HG02642 (cell line): ENCODE results near the gene DGKI.

Source experiments
- ATAC-seq: cut with Tn5 transposase; IDR thresholded peaks from one replicate; pipeline ENCODE4 v1.9.1; 2021; ENCODE audit warnings: mild to moderate bottlenecking; ENCODE audit not compliant: unreplicated experiment, poor library complexity

Gene DGKI

GRCh38 chr7:137519947-137520346 is 326.8 kb downstream of the DGKI start:
- ATAC-seq: no peak

- ATAC-seq: no peak
These were observed 327.5 kb downstream of the DGKI start for GRCh38 chr7:137519181-137519691.

DNA sequence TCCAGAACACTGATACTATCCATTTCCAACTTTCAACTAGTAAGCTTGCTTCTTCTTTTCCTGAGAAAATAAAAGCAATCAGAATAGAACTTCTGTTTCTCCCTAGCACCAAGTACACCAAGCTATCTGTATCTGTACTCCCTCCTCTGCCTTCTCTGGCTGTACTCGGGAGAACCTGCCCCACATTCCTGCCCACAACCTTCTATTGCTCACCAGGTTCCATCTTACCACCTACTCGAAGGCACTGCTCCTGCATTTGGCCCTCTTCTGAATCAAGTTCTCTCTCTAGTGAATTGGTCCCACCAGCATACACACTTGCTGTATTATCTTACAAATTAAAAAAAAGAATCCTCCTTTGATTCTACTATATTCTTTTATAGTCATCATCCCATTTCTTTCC is 333.7 kb downstream of the DGKI start:
- ATAC-seq: no peak

DNA sequence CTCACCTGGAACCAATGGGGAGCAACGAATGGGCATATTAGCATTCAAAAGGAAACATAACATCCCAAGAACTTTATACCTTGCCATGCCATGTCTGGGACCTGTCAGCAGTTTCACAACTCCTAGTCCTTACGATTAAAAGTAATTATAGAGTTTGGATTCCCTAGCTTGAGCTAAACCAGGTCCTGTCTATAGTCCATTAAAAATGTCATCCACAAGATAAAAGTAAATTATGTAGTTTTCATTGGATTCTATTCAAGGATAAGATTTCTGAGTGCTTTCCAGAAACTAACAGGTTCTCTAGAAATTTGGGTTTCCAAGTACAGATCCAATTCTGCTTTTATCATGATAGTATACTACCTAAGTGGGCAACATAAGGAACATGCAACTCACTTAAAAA is 339.7 kb downstream of the DGKI start:
- ATAC-seq: no peak

- no peak for ATAC-seq
These were observed 340.7 kb downstream of the DGKI start for GRCh38 chr7:137506031-137506430.

- no peak for ATAC-seq
These were observed 345.2 kb downstream of the DGKI start for GRCh38 chr7:137501562-137501961.

GRCh38 chr7:137492889-137493288 is 353.9 kb downstream of the DGKI start:
- no peak for ATAC-seq

DNA sequence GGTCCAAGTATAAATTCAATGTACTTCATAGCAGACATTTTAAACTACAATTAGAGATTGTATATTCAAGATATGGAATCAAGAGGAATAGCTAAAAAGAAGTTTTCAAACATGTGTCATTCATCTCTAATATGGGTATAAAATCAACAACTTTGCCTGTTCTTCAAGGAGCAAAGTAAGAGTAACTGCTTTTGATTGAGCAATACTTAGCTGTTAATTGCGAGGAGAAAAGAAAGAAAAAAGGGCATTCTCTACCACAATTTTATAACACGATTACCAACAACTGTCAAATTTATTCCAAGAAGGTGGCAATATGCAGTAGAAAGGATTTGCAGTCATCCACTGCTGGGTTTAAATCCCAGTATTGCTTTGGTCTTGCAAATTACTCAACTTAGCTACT is 356.9 kb downstream of the DGKI start:
- ATAC-seq: no peak

DNA sequence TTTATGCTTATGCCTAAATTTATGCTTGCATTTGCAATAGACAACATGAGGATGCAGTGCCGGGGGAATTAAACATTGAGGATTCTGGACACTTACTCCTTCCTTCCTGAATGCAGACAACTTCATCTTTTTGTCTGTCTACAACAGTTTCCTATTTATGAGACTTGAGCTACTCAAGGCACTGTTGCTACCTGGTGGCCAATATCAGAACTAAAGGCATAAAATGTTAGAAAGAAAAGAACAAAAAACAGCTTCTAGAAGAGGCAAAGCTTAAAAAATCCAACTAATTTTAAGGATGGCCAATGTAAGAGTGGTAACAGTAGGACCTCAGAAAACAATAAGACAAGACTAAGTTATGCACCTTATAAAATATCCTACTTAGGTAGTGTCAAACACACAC is 358.7 kb downstream of the DGKI start:
- ATAC-seq: no peak

DNA sequence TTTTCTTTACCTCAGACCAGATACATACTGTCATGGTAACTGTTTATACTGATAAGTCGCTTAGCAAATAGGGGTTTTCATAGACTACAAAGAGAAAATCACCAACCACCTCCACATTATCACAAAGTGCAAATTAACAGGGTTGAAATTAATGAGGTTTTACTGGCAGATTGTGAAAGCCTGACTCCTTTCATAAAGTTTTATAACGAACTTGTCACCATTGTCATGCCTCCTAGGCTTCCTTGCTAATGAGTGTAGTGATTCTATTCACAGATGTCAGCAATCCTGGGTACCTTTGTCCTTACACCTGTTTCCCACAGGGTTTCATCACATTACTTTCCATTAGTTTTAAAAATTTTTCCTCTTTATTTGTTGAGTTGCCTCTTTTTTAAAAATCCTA is 361.0 kb downstream of the DGKI start:
- no peak for ATAC-seq

DNA sequence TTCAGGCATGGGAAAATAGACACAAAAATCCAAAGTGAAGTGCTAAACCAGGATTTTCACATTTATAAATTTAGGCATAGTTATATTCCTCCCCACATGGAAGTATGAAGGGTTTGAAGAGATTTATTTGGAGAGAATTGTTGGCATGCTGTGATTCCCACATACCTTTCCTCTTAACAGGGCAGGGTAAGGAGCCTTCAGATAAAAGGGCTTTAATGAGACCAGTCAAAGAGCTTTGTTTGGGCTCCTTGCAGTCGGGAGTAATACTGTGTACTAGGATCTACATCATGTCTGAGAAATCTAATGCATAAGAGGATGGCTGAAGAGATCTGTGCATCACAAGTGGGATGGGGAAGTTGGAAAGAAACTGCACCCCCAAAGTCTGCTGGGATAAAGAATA is 362.4 kb downstream of the DGKI start:
- ATAC-seq: no peak

- no peak for ATAC-seq
These were observed 364.3 kb downstream of the DGKI start for GRCh38 chr7:137482466-137482865.

GRCh38 chr7:137480824-137481365 is 365.9 kb downstream of the DGKI start:
- no peak for ATAC-seq

DNA sequence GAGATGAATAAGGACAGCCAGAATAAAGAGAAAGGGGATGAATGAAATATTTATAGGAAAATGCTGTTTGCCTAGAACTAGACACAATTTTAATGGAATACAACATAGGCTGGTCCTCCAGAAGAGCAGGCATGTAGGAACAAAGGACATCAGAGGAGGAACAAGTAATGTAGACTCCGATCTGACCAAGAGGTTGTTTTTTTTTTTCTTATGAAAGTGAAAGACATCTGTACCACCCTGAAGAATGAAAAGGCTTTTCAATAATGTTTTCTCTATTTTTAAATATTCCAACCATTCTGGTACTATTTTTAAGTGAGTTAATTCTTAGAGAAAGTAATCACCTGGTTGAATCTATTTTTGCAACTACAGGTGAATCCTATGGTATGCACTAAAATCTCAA is 366.4 kb downstream of the DGKI start:
- no peak for ATAC-seq

DNA sequence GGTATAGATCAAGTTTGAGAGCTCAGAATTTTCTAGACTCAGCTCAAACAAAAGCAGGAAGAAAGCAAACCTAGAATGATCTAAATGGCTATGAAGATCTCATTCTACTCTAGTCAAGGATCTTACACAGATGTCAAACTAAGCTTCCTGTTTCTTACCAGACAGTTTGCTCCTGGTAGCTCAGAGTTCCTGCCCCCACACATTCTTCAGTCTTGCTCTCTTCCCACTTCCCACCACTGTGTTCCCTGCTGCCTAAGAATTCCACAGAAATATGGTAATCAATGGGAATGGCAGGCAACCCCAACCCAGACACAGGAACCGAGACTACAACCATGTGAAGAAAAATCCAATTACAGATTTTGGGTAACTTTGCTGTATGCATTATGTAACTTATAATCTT is 369.8 kb downstream of the DGKI start:
- no peak for ATAC-seq

DNA sequence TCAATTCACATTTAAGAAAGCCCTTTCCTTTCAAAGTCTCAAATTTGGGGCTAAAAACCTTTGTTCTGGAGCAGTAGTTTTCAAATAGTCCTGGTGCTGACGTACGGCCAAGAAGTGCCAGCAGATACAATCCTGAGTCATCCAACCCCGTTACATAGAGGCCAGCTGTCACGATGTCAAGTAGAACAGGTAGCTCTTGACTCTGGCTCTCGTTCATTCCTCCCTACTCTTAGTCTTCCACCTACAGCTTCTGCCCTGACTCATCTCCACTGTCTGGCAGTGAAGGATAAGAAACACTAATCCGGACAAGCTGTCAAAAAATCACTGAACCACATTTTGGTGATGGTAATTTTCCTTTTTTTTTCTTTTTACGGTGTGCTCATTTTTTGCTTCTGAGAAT is 370.8 kb downstream of the DGKI start:
- ATAC-seq: no peak

DNA sequence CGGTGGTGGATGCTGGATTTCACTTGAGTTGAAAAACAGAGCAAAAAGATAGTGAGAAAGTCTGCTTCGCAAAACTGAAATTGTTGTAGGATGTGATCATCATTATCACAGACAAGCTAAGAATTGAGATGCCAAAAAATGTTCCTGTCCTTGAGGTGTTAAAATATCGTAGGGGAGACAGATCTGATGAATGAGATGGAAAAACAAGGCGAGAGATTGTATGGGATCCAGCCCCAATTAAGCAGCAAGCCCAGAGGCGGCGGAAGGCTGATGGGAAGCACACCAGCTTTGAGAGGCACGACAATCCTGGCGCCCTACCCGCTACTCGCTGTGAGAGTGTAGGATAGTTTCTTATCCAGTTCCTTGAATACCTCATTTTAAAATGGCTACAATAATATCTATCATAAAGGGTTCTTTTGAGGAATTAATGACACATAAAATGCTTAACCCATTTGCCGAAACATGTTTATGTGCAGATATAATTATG is 372.2 kb downstream of the DGKI start:
- ATAC-seq: no peak

DNA sequence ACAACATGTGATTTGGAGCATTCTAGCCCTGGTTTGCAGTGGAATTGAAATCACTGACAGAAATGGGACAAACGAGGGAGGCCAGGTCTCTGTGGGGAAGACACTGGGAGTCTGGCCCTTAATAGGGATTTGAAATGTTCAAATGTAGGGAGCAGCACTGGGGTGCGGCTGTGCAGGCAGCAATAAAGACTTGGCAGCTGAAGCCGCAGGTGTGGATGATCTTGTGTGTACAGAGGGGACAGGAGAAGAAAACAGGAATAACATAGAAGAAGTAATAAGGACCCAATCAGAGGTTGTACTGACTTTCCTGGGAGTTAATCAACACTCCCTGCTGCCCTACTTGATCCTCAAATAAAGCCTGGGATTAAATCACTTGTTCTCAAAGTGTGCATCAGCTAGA is 375.6 kb downstream of the DGKI start:
- no peak for ATAC-seq

- no peak for ATAC-seq
These were observed 376.9 kb downstream of the DGKI start for GRCh38 chr7:137469858-137470257.

DNA sequence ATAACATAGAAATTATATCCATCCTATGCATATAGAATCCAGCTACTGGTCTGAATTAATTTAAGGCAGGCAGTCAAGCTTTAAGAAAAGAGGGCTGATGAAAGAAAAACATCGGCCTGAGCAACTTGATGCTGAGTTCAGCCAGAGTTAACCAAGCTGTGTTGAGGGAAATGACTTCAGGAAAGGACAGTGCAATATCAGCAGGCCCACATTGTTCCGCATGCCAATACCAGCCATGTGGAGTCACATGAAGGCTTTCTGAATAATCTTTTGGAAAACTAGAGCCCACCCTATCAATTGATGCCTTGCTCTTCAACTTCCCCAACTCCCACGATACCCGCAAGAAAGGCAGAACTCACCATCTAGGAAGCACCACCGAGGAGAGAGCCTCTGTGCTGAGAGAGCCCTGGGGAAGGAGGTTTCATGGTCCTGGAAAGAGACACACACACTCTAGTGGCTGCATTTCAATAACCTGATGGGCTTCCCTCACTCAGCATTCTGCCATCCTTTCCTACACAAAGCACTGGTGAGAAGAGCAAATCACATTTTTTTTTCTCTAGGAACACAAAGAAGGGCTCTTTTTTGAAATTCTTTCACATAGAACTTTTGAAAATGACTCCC is 377.5 kb downstream of the DGKI start:
- no peak for ATAC-seq

GRCh38 chr7:137462847-137463246 is 383.9 kb downstream of the DGKI start:
- ATAC-seq: no peak

DNA sequence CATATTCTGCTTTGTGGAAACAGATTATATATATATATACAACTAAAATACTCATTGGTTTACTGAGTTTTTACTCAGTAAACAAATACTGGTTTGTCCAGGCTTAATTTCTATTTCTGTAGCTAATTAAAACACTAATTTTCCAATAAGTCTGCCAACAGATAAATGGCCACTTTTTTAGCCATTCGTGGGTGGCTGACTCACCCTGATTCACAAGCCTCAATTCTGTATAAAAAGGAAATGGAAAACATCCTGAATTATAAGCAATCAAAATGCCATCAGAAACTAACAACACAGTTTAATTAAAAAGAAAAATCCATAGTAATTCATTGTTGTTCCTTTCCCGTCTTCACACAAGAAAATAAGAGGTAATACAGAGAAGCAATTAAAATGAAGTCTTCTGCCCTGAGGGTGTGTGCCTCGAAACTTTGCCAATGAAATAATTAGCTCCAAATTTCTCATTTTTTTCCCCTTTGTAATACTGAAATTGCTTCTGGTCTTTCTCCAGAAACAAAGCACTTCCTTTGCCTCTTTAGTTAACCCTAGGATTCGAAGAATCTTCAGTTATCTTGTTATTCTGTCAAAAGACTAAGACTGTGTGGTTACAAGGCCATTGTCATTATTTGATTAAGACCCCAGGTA is 384.6 kb downstream of the DGKI start:
- ATAC-seq: no peak
